Activated CD4-positive, alpha-beta T cell treated with anti-CD3 and anti-CD28 coated beads, Interleukin-2, Interleukin-6, amounts not matched to agents 100 ng/mL and 50 ng/mL, durations not matched to agents 16 hours and 8 hours (primary cell): ENCODE results near the gene DIS3L2.

Source experiments
- DNase-seq: peaks from one replicate; pipeline ENCODE4 v3.0.0-alpha.2; 2020

Gene DIS3L2

GRCh38 chr2:232280341-232280740 is 318.8 kb downstream of the DIS3L2 start:
- no peak for DNase-seq

GRCh38 chr2:232281858-232282507 is 320.5 kb downstream of the DIS3L2 start:
- no peak for DNase-seq

GRCh38 chr2:232282508-232283055 is 321.1 kb downstream of the DIS3L2 start:
- DNase-seq: no peak

- no peak for DNase-seq
Observed at GRCh38 chr2:232286001-232286868, 324.7 kb downstream of the DIS3L2 start.

- DNase-seq: no peak
Observed at GRCh38 chr2:232287316-232287715, 325.8 kb downstream of the DIS3L2 start.

- DNase-seq: no peak
Observed at GRCh38 chr2:232288489-232289030, 327.0 kb downstream of the DIS3L2 start.

GRCh38 chr2:232290668-232291067 is 329.2 kb downstream of the DIS3L2 start:
- DNase-seq: no peak

GRCh38 chr2:232291343-232291742 is 329.8 kb downstream of the DIS3L2 start:
- DNase-seq: no peak

GRCh38 chr2:232292395-232293154 is 331.1 kb downstream of the DIS3L2 start:
- DNase-seq: peak; percentile 69

GRCh38 chr2:232293191-232293590 is 331.7 kb downstream of the DIS3L2 start:
- no peak for DNase-seq

GRCh38 chr2:232295971-232296370 is 334.5 kb downstream of the DIS3L2 start:
- DNase-seq: no peak

- no peak for DNase-seq
Observed at GRCh38 chr2:232296776-232297525, 335.4 kb downstream of the DIS3L2 start.

- DNase-seq: no peak
Observed at GRCh38 chr2:232299084-232299483, 337.6 kb downstream of the DIS3L2 start.

GRCh38 chr2:232299927-232300674 is 338.6 kb downstream of the DIS3L2 start:
- DNase-seq: no peak

GRCh38 chr2:232300894-232301387 is 339.4 kb downstream of the DIS3L2 start:
- no peak for DNase-seq

GRCh38 chr2:232304236-232304635 is 342.7 kb downstream of the DIS3L2 start:
- no peak for DNase-seq

- DNase-seq: no peak
Observed at GRCh38 chr2:232306741-232307305, 345.3 kb downstream of the DIS3L2 start.

GRCh38 chr2:232307854-232308253 is 346.3 kb downstream of the DIS3L2 start:
- DNase-seq: no peak

- DNase-seq: no peak
Observed at GRCh38 chr2:232308986-232309385, 347.5 kb downstream of the DIS3L2 start.

- DNase-seq: peak; percentile 26
Observed at GRCh38 chr2:232309592-232309991, 348.1 kb downstream of the DIS3L2 start.

GRCh38 chr2:232310121-232310520 is 348.6 kb downstream of the DIS3L2 start:
- DNase-seq: peak; percentile 22
